Karpas-422 (cell line): Measurements from ENCODE around the gene SLC6A7. TPM values are rescaled to one million over a fixed set of nuclear protein-coding genes. Genes with fewer than 3 reads are reported as not detected.

ENCODE experiments used
- DNase-seq: peaks from one replicate; pipeline ENCODE4 v3.0.0-alpha.2; 2015
- H2AFZ ChIP-seq: fragments of 200-600 bp; sonication (generic); 2 replicates; pipeline ENCODE4 v1.6.1; 2014; ENCODE audit warnings: antibody characterized with exemption, low read length, mixed read lengths
- H3K27ac ChIP-seq: fragments of 200-600 bp; sonication (generic); 2 replicates; pipeline ENCODE4 v1.5.1; 2014; ENCODE audit warnings: mild to moderate bottlenecking, low read length, moderate library complexity
- H3K27me3 ChIP-seq: fragments of 200-600 bp; sonication (generic); 2 replicates; pipeline ENCODE4 v1.6.1; 2014; ENCODE audit warnings: low read length, mixed read lengths
- H3K36me3 ChIP-seq: fragments of 200-600 bp; sonication (generic); 2 replicates; pipeline ENCODE4 v1.6.1; 2014; ENCODE audit warnings: low read length, mixed read lengths; ENCODE audit not compliant: insufficient read depth
- H3K4me1 ChIP-seq: fragments of 200-600 bp; sonication (generic); 2 replicates; pipeline ENCODE4 v1.6.1; 2014; ENCODE audit warnings: mild to moderate bottlenecking, low read length, mixed read lengths
- H3K4me2 ChIP-seq: fragments of 200-600 bp; sonication (generic); 2 replicates; pipeline ENCODE4 v1.6.1; 2014; ENCODE audit warnings: low read length, low read depth, mild to moderate bottlenecking; ENCODE audit not compliant: poor library complexity, severe bottlenecking
- H3K4me3 ChIP-seq: fragments of 200-600 bp; sonication (generic); 2 replicates; pipeline ENCODE4 v1.5.1; 2014; ENCODE audit warnings: mild to moderate bottlenecking, antibody characterized with exemption, low read length, mixed read lengths
- H3K79me2 ChIP-seq: fragments of 200-600 bp; sonication (generic); 2 replicates; pipeline ENCODE4 v1.6.1; 2014; ENCODE audit warnings: mild to moderate bottlenecking, low read length, mixed read lengths
- H3K9ac ChIP-seq: fragments of 200-600 bp; sonication (generic); 2 replicates; pipeline ENCODE4 v1.6.0; 2014; ENCODE audit warnings: low read length
- H3K9me2 ChIP-seq: fragments of 200-600 bp; sonication (generic), shearing (Covaris generic); replicated peaks from 2 replicates; pipeline ENCODE4 v1.6.0; 2014; ENCODE audit warnings: mild to moderate bottlenecking, low read length, moderate library complexity; ENCODE audit not compliant: insufficient read depth
- H3K9me3 ChIP-seq: fragments of 300-700, 200-600 bp; sonication (generic); 2 replicates; pipeline ENCODE4 v1.6.1; 2014; ENCODE audit warnings: low read length, mixed read lengths
- H4K20me1 ChIP-seq: fragments of 200-600 bp; sonication (generic); 2 replicates; pipeline ENCODE4 v1.6.1; 2014; ENCODE audit warnings: mild to moderate bottlenecking, antibody characterized with exemption, low read length, low read depth; ENCODE audit not compliant: insufficient read depth
- total RNA-seq: library from RNA; depleted of rRNA; stranded (reverse); fragments of >200 nt; shearing (Covaris generic); gene quantifications from 2 replicates; pipeline ENCODE4 v1.2.3, GENCODE V29; 2014; ENCODE audit warnings: low replicate concordance

The SLC6A7 gene
- total RNA-seq, 1 experiment from 2014 or later = not detected

- Histone ChIP-seq H3K27me3 (no peaks in the 10 kb centered on the region), H4K20me1 (0 out of 2 replicates have a peak, but pooled peaks cover 7% of the 10 kb centered on the region), H3K27ac (no peak overlapping the region), H3K9me3 (no peaks in the 10 kb centered on the region), H3K4me3 (no peak overlapping the region), H3K36me3 (no peaks in the 10 kb centered on the region), H2AFZ (no peak overlapping the region), H3K9ac (no peak overlapping the region), H3K4me2 (no peak overlapping the region), H3K79me2 (no peaks in the 10 kb centered on the region), H3K9me2 (no peaks in the 10 kb centered on the region), H3K4me1 (peaks cover 9% of the 10 kb centered on the region)
- no peak for DNase-seq
These were observed 25.5 kb upstream of the SLC6A7 start for GRCh38 chr5:150164211-150164980.

- Histone ChIP-seq H4K20me1 (no peaks in the 10 kb centered on the region), H3K9me2 (no peaks in the 10 kb centered on the region), H3K27me3 (no peaks in the 10 kb centered on the region), H3K9ac (no peak overlapping the region), H3K9me3 (no peaks in the 10 kb centered on the region), H3K4me1 (0 out of 2 replicates have a peak, but pooled peaks cover 2% of the 10 kb centered on the region), H3K36me3 (no peaks in the 10 kb centered on the region), H3K4me2 (no peak overlapping the region), H2AFZ (no peak overlapping the region), H3K27ac (no peak overlapping the region), H3K79me2 (no peaks in the 10 kb centered on the region), H3K4me3 (no peak overlapping the region)
- DNase-seq = no peak
These were observed 23.7 kb upstream of the SLC6A7 start for GRCh38 chr5:150166037-150166649.

GRCh38 chr5:150166650-150167511 lies 23.0 kb upstream of the SLC6A7 start, which contains the start of gene CDX1:
CDX1 (plus strand) TSS chr5:150166778; CDS start chr5:150166877, 99 bp downstream.
- Histone ChIP-seq H3K27me3 (no peaks in the 10 kb centered on the region), H3K4me3 (no peak within 1 kb of the TSS), H3K4me1 (no peaks in the 10 kb centered on the region), H3K36me3 (no peaks in the 10 kb centered on the region), H3K27ac (no peak within 1 kb of the TSS), H3K9me2 (no peaks in the 10 kb centered on the region), H3K9me3 (no peaks in the 10 kb centered on the region), H4K20me1 (no peaks in the 10 kb centered on the region), H3K4me2 (no peak within 1 kb of the TSS), H3K79me2 (no peaks in the 10 kb centered on the region), H2AFZ (no peak within 1 kb of the TSS), H3K9ac (no peak within 1 kb of the TSS)
- DNase-seq = no peak

- no peaks in the 10 kb centered on the region for H4K20me1 ChIP-seq
- H2AFZ ChIP-seq = no peak overlapping the region
- no peak overlapping the region for H3K4me3 ChIP-seq
- no peak for DNase-seq
- H3K9me2 ChIP-seq = no peaks in the 10 kb centered on the region
- no peak overlapping the region for H3K27ac ChIP-seq
- no peaks in the 10 kb centered on the region for H3K79me2 ChIP-seq
- no peak overlapping the region for H3K9ac ChIP-seq
- H3K27me3 ChIP-seq = no peaks in the 10 kb centered on the region
- H3K36me3 ChIP-seq = no peaks in the 10 kb centered on the region
- H3K4me1 ChIP-seq = no peaks in the 10 kb centered on the region
- no peak overlapping the region for H3K4me2 ChIP-seq
- H3K9me3 ChIP-seq = no peaks in the 10 kb centered on the region
These were observed 22.4 kb upstream of the SLC6A7 start for GRCh38 chr5:150167512-150167850.

- Histone ChIP-seq H3K4me2 (no peak overlapping the region), H3K4me3 (no peak overlapping the region), H3K4me1 (no peaks in the 10 kb centered on the region), H3K36me3 (no peaks in the 10 kb centered on the region), H4K20me1 (no peaks in the 10 kb centered on the region), H3K9ac (no peak overlapping the region), H3K27ac (no peak overlapping the region), H3K9me2 (no peaks in the 10 kb centered on the region), H3K27me3 (no peaks in the 10 kb centered on the region), H3K9me3 (no peaks in the 10 kb centered on the region), H3K79me2 (no peaks in the 10 kb centered on the region), H2AFZ (no peak overlapping the region)
- no peak for DNase-seq
These were observed 22.0 kb upstream of the SLC6A7 start for GRCh38 chr5:150167908-150168307.

GRCh38 chr5:150168864-150169263 lies 21.0 kb upstream of the SLC6A7 start:
- no peaks in the 10 kb centered on the region for H3K36me3 ChIP-seq
- no peaks in the 10 kb centered on the region for H3K9me2 ChIP-seq
- no peak overlapping the region for H2AFZ ChIP-seq
- no peak overlapping the region for H3K4me3 ChIP-seq
- no peaks in the 10 kb centered on the region for H3K27me3 ChIP-seq
- H3K9me3 ChIP-seq = no peaks in the 10 kb centered on the region
- H4K20me1 ChIP-seq = no peaks in the 10 kb centered on the region
- DNase-seq = no peak
- H3K4me2 ChIP-seq = no peak overlapping the region
- H3K79me2 ChIP-seq = no peaks in the 10 kb centered on the region
- no peaks in the 10 kb centered on the region for H3K4me1 ChIP-seq
- H3K27ac ChIP-seq = no peak overlapping the region
- H3K9ac ChIP-seq = no peak overlapping the region

- H3K36me3 ChIP-seq = no peaks in the 10 kb centered on the region
These were observed 17.7 kb upstream of the SLC6A7 start for GRCh38 chr5:150172145-150172544.

GRCh38 chr5:150172556-150172955 lies 17.3 kb upstream of the SLC6A7 start:
- Histone ChIP-seq H3K4me2 (no peak overlapping the region), H3K27ac (no peak overlapping the region), H4K20me1 (0 out of 2 replicates have a peak, but pooled peaks cover 4% of the 10 kb centered on the region), H3K79me2 (no peaks in the 10 kb centered on the region), H3K9ac (no peak overlapping the region), H3K9me2 (no peaks in the 10 kb centered on the region), H3K27me3 (no peaks in the 10 kb centered on the region), H3K36me3 (no peaks in the 10 kb centered on the region), H2AFZ (no peak overlapping the region), H3K4me3 (no peak overlapping the region), H3K4me1 (no peaks in the 10 kb centered on the region), H3K9me3 (no peaks in the 10 kb centered on the region)
- no peak for DNase-seq

More at GRCh38 chr5:150172145-150172544, 17.7 kb upstream of the SLC6A7 start:
- Histone ChIP-seq H3K9me3 (no peaks in the 10 kb centered on the region), H3K9ac (no peak overlapping the region), H3K27me3 (no peaks in the 10 kb centered on the region), H3K9me2 (no peaks in the 10 kb centered on the region), H3K4me2 (no peak overlapping the region), H2AFZ (no peak overlapping the region), H3K4me3 (no peak overlapping the region), H4K20me1 (0 out of 2 replicates have a peak, but pooled peaks cover 4% of the 10 kb centered on the region), H3K4me1 (no peaks in the 10 kb centered on the region), H3K27ac (no peak overlapping the region), H3K79me2 (no peaks in the 10 kb centered on the region)
- DNase-seq = no peak
